HG03378 (cell line): ENCODE results near the gene OFD1.
A peak's percentile ranks its signal among the peaks of the same experiment; 100 is the strongest.

Experiments used
- ATAC-seq: cut with Tn5 transposase; IDR thresholded peaks from one replicate; pipeline ENCODE4 v1.9.1; 2021; ENCODE audit warnings: mild to moderate bottlenecking, moderate library complexity; ENCODE audit not compliant: unreplicated experiment

Gene OFD1

GRCh38 chrX:13750204-13750603 is 15.7 kb downstream of the OFD1 start:
- no peak for ATAC-seq

- peak; percentile 40 for ATAC-seq
Observed at GRCh38 chrX:13750812-13751211, 16.3 kb downstream of the OFD1 start.

- ATAC-seq: no peak
Observed at GRCh38 chrX:13752141-13752540, 17.6 kb downstream of the OFD1 start.

GRCh38 chrX:13752646-13753045 is 18.1 kb downstream of the OFD1 start:
- ATAC-seq: peak; percentile 70

GRCh38 chrX:13754765-13755164 is 20.2 kb downstream of the OFD1 start:
- ATAC-seq: no peak

GRCh38 chrX:13755254-13755653 is 20.7 kb downstream of the OFD1 start:
- ATAC-seq: no peak

- ATAC-seq: no peak
Observed at GRCh38 chrX:13756381-13756780, 21.8 kb downstream of the OFD1 start.

- peak; percentile 82 for ATAC-seq
Observed at GRCh38 chrX:13759152-13759718, 24.7 kb downstream of the OFD1 start.

- no peak for ATAC-seq
Observed at GRCh38 chrX:13760426-13760825, 25.9 kb downstream of the OFD1 start.

GRCh38 chrX:13761606-13762414 is 27.3 kb downstream of the OFD1 start:
- peak; percentile 43 for ATAC-seq

- no peak for ATAC-seq
Observed at GRCh38 chrX:13763489-13763888, 28.9 kb downstream of the OFD1 start.

GRCh38 chrX:13764281-13764680 is 29.7 kb downstream of the OFD1 start:
- no peak for ATAC-seq

GRCh38 chrX:13764765-13765164 is 30.2 kb downstream of the OFD1 start:
- no peak for ATAC-seq

GRCh38 chrX:13768939-13769338 is 34.4 kb downstream of the OFD1 start:
- ATAC-seq: no peak

- ATAC-seq: no peak
Observed at GRCh38 chrX:13770013-13770535, 35.5 kb downstream of the OFD1 start.

- no peak for ATAC-seq
Observed at GRCh38 chrX:13774696-13775095, 40.1 kb downstream of the OFD1 start.

GRCh38 chrX:13775837-13776236 is 41.3 kb downstream of the OFD1 start:
- no peak for ATAC-seq

GRCh38 chrX:13776387-13776786 is 41.8 kb downstream of the OFD1 start:
- ATAC-seq: no peak

- ATAC-seq: no peak
Observed at GRCh38 chrX:13778916-13779315, 44.4 kb downstream of the OFD1 start.

GRCh38 chrX:13780868-13781427 is 46.4 kb downstream of the OFD1 start:
- no peak for ATAC-seq

GRCh38 chrX:13786048-13786447 is 51.5 kb downstream of the OFD1 start:
- no peak for ATAC-seq
